Measurements from ENCODE around the gene DEUP1. TPM values are rescaled to one million over a fixed set of nuclear protein-coding genes. Genes with fewer than 3 reads are reported as not detected.
"Not testable (repeated sequence)": the region's sequence is repeated elsewhere in the genome, so short reads cannot be mapped to it uniquely, and the experiment has no call there.

DEUP1 gene
- total RNA-seq, 2 experiments from 2014 or later: not detected

- H4K20me1 ChIP-seq (ENCODE audit: insufficient read depth, low read length); H3K9me3 ChIP-seq (ENCODE audit: low read length); H3K27ac ChIP-seq (ENCODE audit: low read depth, low read length, poor library complexity, severe bottlenecking); DNase-seq (ENCODE audit: low spot score); H3K79me2 ChIP-seq (ENCODE audit: insufficient read depth, low read depth, low read length); CTCF ChIA-PET (ENCODE audit: unreplicated experiment); H3K36me3 ChIP-seq (ENCODE audit: insufficient read depth, low read length); H2AFZ ChIP-seq (ENCODE audit: low read length); H3K4me2 ChIP-seq (ENCODE audit: low read length); H3K4me3 ChIP-seq (ENCODE audit: low read depth, low read length, poor library complexity, severe bottlenecking); H3K9me2 ChIP-seq (ENCODE audit: insufficient read depth, low read length); BruUV-seq (replicated peaks): not testable (repeated sequence)
- peaks cover 16% of the 10 kb centered on the region for H3K4me1 ChIP-seq (ENCODE audit: insufficient read depth, low read length, poor library complexity, severe bottlenecking)
- intact Hi-C loops (cut with micrococcal nuclease; ENCODE audit: unreplicated experiment): loop anchor here (2.0 kb wide), 1 partner anchor 79 kb away; the partner anchor contains the start of gene SMCO4
- POLR2A ChIA-PET: interaction anchor here (2.1 kb wide), 1 partner anchor 22 kb away, joined by 5 read pairs; no protein-coding TSS in a partner anchor
These were observed 133.1 kb downstream of the DEUP1 start for GRCh38 chr11:93463666-93464065.

GRCh38 chr11:93464927-93465540 is 134.5 kb downstream of the DEUP1 start:
- ChIA-PET CTCF (ENCODE audit: unreplicated experiment) (no interaction called here), POLR2A (interaction anchor here (0.8 to 2.1 kb wide), 4 partner anchors 10 to 30 kb away, joined by 3 to 7 read pairs (median 4); no protein-coding TSS in a partner anchor)
- BruUV-seq (replicated peaks): no TSS peak
- H4K20me1 ChIP-seq (ENCODE audit: insufficient read depth, low read length): no peaks in the 10 kb centered on the region
- H2AFZ ChIP-seq (ENCODE audit: low read length): peak overlapping the region; percentile 38
- peaks cover 4% of the 10 kb centered on the region; the same call in 1 of the 2 replicates for H3K9me3 ChIP-seq (ENCODE audit: low read length)
- intact Hi-C loops (cut with micrococcal nuclease; ENCODE audit: unreplicated experiment): loop anchor here (2.0 to 5.0 kb wide), 2 partner anchors 53 to 78 kb away; partner anchors contain the start of gene SMCO4
- peak; percentile 15 for DNase-seq (ENCODE audit: low spot score)
- no peak overlapping the region for H3K4me3 ChIP-seq (ENCODE audit: low read depth, low read length, poor library complexity, severe bottlenecking)
- H3K27ac ChIP-seq (ENCODE audit: low read depth, low read length, poor library complexity, severe bottlenecking): peak overlapping the region; percentile 35
- H3K4me2 ChIP-seq (ENCODE audit: low read length): peak overlapping the region; percentile 22; the same call in 1 of the 2 replicates
- H3K4me1 ChIP-seq (ENCODE audit: insufficient read depth, low read length, poor library complexity, severe bottlenecking): peaks cover 16% of the 10 kb centered on the region
- H3K9me2 ChIP-seq (ENCODE audit: insufficient read depth, low read length): no peaks in the 10 kb centered on the region
- no peaks in the 10 kb centered on the region for H3K36me3 ChIP-seq (ENCODE audit: insufficient read depth, low read length)
- H3K79me2 ChIP-seq (ENCODE audit: insufficient read depth, low read depth, low read length): no peaks in the 10 kb centered on the region
- TF ChIP-seq EZH2phosphoT487 (IDR thresholded peaks at IDR 0.05; ENCODE audit: borderline replicate concordance, low read depth, low read length) (no peak), CTCF (conservative IDR thresholded peaks at IDR 0.05; ENCODE audit: low read length) (no peak)

GRCh38 chr11:93467054-93467453 is 136.5 kb downstream of the DEUP1 start:
- no peak overlapping the region for H3K4me2 ChIP-seq (ENCODE audit: low read length)
- no peak overlapping the region for H3K4me3 ChIP-seq (ENCODE audit: low read depth, low read length, poor library complexity, severe bottlenecking)
- no peaks in the 10 kb centered on the region for H3K9me2 ChIP-seq (ENCODE audit: insufficient read depth, low read length)
- H3K79me2 ChIP-seq (ENCODE audit: insufficient read depth, low read depth, low read length): no peaks in the 10 kb centered on the region
- intact Hi-C loops (cut with micrococcal nuclease; ENCODE audit: unreplicated experiment): loop anchor here (5.0 kb wide), 1 partner anchor 55 kb away; no protein-coding TSS in a partner anchor
- no peaks in the 10 kb centered on the region for H4K20me1 ChIP-seq (ENCODE audit: insufficient read depth, low read length)
- TF ChIP-seq CTCF (conservative IDR thresholded peaks at IDR 0.05; ENCODE audit: low read length): no peak
- TF ChIP-seq EZH2phosphoT487 (IDR thresholded peaks at IDR 0.05; ENCODE audit: borderline replicate concordance, low read depth, low read length): no peak
- peaks cover 16% of the 10 kb centered on the region for H3K4me1 ChIP-seq (ENCODE audit: insufficient read depth, low read length, poor library complexity, severe bottlenecking)
- H2AFZ ChIP-seq (ENCODE audit: low read length): no peak overlapping the region
- no peak for DNase-seq (ENCODE audit: low spot score)
- ChIA-PET CTCF (ENCODE audit: unreplicated experiment) (no interaction called here), POLR2A (interaction anchor here (0.7 to 2.1 kb wide), 5 partner anchors 7 to 247 kb away, joined by 3 to 7 read pairs (median 3); no protein-coding TSS in a partner anchor)
- no peaks in the 10 kb centered on the region for H3K36me3 ChIP-seq (ENCODE audit: insufficient read depth, low read length)
- H3K9me3 ChIP-seq (ENCODE audit: low read length): peaks cover 4% of the 10 kb centered on the region; the same call in 1 of the 2 replicates
- no TSS peak for BruUV-seq (replicated peaks)
- no peak overlapping the region for H3K27ac ChIP-seq (ENCODE audit: low read depth, low read length, poor library complexity, severe bottlenecking)

All from OCI-LY7 (cell line).